ENCODE results near the gene IFIT2.

The IFIT2 gene

DNA sequence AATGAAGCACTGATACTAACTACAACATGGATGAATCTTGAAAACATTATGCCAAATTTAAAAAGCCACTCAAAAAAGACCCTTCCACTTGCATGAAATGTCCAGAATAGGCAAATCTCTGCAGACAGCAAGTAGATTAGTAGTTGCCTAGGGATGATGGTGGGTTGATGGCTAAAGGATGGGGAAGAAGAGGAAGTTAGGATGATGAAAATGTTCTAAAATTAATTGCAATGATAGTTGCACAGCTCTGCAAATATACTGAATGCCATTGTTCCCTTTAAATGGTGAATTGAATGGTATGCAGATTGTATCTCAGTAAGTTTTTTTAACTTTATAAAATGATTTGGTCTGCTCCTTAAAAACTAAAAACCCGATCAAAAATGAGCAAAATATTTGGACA, 43.0 kb upstream of the IFIT2 start:
- H3K4me3 ChIP-seq (ENCODE audit: low read depth, low read length), result no peak overlapping the region
- no peak for DNase-seq (ENCODE audit: low read depth)
- TF ChIP-seq, protein P1, sequence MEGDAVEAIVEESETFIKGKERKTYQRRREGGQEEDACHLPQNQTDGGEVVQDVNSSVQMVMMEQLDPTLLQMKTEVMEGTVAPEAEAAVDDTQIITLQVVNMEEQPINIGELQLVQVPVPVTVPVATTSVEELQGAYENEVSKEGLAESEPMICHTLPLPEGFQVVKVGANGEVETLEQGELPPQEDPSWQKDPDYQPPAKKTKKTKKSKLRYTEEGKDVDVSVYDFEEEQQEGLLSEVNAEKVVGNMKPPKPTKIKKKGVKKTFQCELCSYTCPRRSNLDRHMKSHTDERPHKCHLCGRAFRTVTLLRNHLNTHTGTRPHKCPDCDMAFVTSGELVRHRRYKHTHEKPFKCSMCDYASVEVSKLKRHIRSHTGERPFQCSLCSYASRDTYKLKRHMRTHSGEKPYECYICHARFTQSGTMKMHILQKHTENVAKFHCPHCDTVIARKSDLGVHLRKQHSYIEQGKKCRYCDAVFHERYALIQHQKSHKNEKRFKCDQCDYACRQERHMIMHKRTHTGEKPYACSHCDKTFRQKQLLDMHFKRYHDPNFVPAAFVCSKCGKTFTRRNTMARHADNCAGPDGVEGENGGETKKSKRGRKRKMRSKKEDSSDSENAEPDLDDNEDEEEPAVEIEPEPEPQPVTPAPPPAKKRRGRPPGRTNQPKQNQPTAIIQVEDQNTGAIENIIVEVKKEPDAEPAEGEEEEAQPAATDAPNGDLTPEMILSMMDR (IDR thresholded peaks at IDR 0.05; ENCODE audit: low read depth, low read length, missing control alignments), result no peak

DNA sequence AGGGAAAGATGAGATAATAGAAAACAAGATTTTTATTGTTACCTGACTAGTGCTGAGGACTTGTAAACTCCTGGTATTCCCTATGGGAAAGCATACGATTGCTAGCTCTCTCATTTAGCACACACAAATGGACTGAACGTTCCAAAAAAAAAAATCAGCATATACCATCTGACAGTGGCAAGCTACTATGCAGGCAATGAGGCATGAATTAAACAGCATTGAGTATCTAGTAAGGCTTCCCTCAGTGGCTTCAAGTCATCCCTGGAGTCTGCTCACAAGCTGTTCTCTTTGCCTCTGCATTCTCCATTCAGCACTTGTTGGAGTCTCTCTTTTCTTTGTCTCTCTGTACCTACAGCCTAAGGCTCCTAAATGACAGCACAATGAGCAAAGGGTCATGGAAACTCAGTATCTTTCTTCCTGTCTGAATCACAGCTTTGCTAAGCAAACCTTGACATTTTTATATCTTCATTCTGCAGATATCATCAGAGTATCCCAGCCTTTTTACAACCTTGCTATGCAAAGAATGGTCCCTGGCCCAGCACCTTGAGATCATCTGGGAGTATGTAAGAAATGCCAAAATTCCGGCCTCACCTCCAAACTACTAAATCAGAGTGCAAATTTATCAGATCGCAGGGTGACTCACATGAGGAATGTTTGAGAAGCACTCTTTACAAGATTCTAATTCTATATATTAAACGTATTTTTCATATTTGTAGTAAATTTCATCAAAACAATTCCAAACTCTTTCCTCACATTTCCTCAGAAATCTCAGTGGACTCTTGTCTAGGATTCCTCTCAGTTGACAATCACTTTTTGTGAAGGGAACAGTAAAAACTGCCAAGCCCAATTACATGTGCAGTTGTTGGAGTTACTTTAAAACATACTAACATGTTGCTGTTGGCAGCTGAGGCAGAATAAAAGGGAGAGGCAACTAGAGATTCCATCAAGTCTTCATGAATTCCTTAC, 39.5 kb upstream of the IFIT2 start:
- TF ChIP-seq, protein P1 (IDR thresholded peaks at IDR 0.05; ENCODE audit: low read depth, low read length, missing control alignments), result no peak
- no peak for DNase-seq (ENCODE audit: low read depth)
- no peak overlapping the region for H3K4me3 ChIP-seq (ENCODE audit: low read depth, low read length)

DNA sequence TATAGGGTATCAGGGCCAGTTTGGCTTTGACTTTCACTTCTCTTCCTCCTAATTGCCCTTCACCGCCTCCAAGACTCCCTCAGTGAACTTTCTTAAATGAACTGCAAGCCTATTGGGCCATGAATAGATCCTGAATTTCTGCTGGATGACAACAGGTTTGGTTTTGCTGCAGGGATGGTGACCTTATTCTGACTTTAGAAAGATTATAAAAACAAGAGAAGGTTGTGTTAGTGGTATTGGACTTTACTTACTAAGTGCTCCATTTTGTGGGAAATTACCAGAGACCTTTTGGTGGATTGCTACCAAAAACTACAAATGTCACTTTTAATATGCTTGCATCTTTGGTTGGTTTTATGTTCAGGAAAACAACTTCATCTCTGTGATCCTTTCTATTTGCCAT, 38.8 kb upstream of the IFIT2 start:
- TF ChIP-seq, protein P1 (IDR thresholded peaks at IDR 0.05; ENCODE audit: low read depth, low read length, missing control alignments), result no peak
- DNase-seq (ENCODE audit: low read depth), result no peak
- no peak overlapping the region for H3K4me3 ChIP-seq (ENCODE audit: low read depth, low read length)

DNA sequence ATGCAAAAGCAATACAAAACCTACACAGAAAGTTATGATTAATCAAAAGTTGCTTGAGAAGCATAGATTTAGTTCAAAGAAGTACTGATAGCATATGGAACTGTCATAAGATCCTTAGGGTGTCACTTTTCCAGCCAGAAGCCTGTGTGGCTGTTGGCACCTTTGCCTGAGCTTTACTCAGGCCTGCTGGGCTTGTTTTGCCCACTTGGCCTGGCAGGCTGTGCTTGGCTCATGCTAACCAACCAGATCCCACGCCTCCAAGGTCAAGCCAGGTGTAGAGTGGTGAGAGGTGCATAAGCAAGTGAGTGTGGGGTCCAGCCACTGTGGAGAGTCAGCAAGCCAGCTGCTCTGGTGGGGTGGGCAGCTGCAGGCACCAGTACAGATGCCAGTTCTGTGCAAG, 38.3 kb upstream of the IFIT2 start:
- H3K4me3 ChIP-seq (ENCODE audit: low read depth, low read length), result no peak overlapping the region
- no peak for DNase-seq (ENCODE audit: low read depth)
- TF ChIP-seq, protein P1 (IDR thresholded peaks at IDR 0.05; ENCODE audit: low read depth, low read length, missing control alignments), result no peak

DNA sequence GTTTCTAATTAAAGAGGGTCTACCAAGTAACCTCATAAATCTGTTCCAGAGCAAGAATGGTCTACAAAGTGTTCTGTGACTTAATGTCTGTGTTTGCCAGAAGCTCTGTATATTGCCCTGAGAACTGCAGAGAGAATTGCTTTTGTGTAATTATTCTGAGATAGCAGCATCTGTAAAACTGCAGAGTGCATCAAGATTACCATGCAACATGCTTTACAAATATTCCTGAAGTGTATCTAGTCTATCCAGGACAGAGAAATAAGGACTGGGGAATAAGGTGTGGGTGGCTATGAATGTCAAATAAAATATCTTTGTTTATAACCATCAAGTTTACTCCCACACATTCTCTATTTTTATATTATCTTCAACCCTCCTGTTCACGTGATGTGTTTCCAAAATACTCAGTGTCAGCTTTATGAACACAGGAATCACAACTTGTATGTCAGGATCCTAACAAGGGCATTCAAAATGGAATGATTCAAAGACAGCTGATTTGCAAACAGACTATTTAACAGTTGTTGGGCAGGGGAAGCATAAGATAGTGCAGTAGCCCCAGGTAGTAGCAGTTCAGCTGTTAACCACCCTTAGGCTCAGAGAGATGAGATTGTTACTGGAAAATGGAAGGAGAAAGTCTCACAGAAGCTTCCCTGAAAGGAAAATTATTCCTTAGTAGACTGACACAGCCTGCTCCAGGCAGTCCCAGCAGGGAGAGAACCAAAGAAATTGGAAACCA, 35.0 kb upstream of the IFIT2 start:
- TF ChIP-seq, protein P1 (IDR thresholded peaks at IDR 0.05; ENCODE audit: low read depth, low read length, missing control alignments), result no peak
- no peak overlapping the region for H3K4me3 ChIP-seq (ENCODE audit: low read depth, low read length)
- DNase-seq (ENCODE audit: low read depth), result no peak

DNA sequence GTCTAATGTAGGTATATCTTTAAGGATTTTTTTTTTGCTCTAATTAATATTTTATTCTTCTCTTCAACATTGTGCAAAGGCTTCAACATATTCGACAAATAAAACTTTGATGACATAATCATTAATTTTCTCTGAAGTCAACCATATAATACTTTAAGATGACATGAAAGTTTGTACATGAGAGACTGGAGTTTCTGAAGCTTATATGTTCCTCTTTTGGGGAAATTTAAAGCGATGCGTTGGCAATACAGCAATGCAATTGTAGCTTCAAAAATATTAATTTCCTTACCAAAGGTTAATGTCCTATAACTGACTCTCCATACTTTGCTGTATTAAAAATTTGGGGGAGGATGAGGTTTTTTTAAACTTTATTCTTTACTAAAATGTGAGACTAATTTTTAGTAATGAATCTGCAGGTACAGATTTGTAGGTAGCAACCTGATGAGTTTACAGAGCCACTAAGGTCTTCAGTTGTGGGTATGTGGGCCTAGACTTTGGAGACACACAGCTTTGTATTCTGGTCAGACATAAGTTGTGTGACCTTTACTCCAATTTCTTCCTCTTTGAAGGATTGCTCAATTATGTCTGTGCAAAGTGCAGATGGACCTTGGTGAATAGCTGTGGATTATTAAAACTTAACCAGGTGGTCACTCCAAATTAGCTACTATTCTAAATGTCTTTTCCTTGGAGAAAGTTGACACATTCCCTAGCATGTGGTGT, 32.3 kb upstream of the IFIT2 start:
- TF ChIP-seq, protein P1 (IDR thresholded peaks at IDR 0.05; ENCODE audit: low read depth, low read length, missing control alignments), result no peak
- DNase-seq (ENCODE audit: low read depth), result no peak
- no peak overlapping the region for H3K4me3 ChIP-seq (ENCODE audit: low read depth, low read length)

All from GM12864 (cell line).